ENCODE measurements around the gene TAGLN2. TPM values are rescaled to one million over a fixed set of nuclear protein-coding genes. Genes with fewer than 3 reads are reported as not detected.

Gene TAGLN2
- total RNA-seq, 4 donors from 2014 or later, result 128 to 237 (median 179) TPM

DNA sequence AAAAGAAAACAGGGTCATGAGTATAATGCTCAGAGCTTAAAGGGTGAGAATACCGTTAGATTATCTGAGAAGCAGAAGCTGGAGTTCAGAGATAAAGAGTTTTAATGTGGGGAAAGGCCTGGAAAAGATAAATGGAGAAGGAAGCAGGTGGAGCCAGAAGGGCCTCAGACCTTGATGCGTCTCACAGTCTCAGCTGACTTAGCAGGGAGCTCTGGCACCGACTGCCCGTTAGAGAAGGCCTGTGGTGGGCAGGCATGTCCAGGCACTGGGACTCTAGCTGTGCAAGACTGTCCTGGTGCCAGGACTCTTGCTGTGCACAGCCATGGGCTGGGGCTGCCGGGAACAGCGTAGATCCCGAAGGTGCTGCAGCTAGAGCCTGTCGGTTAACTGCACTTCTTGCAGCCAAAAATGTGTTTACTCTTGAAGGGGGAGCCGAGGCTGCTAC is 32.5 kb upstream of the TAGLN2 start:
- TF ChIP-seq, protein P1, sequence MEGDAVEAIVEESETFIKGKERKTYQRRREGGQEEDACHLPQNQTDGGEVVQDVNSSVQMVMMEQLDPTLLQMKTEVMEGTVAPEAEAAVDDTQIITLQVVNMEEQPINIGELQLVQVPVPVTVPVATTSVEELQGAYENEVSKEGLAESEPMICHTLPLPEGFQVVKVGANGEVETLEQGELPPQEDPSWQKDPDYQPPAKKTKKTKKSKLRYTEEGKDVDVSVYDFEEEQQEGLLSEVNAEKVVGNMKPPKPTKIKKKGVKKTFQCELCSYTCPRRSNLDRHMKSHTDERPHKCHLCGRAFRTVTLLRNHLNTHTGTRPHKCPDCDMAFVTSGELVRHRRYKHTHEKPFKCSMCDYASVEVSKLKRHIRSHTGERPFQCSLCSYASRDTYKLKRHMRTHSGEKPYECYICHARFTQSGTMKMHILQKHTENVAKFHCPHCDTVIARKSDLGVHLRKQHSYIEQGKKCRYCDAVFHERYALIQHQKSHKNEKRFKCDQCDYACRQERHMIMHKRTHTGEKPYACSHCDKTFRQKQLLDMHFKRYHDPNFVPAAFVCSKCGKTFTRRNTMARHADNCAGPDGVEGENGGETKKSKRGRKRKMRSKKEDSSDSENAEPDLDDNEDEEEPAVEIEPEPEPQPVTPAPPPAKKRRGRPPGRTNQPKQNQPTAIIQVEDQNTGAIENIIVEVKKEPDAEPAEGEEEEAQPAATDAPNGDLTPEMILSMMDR (IDR thresholded peaks at IDR 0.05; ENCODE audit: low read depth), result no peak

DNA sequence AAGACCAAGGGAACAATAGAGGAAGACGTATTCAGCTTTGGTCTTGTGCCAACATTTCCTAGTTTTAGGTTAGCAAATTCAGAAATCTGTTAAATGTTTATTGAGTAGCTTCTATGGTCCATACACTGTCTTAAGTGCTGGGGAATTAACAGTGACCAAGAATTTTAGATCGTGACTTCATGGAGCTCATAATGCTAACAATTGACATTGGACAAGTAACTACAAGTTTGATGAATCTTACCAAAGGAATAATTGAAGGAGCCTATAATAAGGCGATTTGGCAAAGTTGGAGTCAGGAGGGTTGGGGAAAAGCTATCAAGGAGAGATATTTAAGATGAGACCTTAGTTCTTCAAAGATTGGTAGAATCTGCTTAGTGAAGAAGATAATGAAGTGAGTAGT is 30.1 kb upstream of the TAGLN2 start:
- TF ChIP-seq, protein P1 (IDR thresholded peaks at IDR 0.05; ENCODE audit: low read depth), result no peak

DNA sequence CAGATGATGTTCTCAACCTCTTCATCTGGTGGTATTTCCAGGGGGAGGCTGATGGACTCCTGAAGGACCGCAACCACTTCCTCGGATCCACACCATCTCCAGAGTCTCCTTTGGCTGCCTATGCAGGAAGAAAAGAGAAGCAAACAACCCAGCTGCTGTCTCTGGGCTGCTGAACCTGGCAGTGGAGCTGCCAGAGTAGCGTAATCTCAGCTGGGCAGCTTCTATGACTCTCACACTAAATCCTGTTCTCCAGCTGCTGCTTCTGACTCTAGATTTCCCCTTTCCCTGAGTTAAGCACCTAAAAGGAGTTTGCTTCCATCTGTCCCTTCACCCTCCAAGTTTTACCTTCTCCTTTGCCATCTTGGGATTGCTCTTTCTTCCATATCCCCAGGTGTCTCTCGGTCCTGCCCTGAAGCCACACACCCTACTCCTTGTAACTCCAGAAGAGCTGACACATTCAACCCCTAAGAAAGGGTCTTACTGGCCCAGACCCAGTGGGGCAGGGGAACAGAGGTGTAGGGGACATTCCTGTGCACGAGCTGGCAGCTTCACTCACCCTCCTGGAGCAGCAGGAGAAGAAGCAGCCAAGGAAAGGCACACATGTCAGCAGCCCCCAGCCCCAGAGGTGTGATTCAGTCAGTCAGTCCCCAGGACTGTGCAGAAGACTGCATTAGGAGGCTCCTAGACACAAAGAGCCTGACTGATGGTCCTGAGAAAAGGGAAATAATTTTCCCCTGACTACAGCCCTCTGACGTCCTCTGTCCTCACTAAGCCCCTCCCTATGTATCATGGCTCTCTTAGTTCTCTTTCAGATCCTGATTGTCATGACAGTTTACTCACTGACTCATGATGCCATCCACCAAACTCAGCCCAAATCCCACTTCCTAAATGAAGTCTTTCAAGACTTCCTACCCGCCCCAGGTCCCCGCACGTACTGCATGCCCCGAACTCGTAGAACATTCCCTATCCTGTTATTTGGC is 28.5 kb upstream of the TAGLN2 start, which contains the start of gene SLAMF9:
Gene SLAMF9 (minus strand): TSS at position 702 of the 980 bp plus-strand sequence. CDS start 100 bp downstream, at position 602.
- TF ChIP-seq, protein P1 (IDR thresholded peaks at IDR 0.05; ENCODE audit: low read depth), result no peak

DNA sequence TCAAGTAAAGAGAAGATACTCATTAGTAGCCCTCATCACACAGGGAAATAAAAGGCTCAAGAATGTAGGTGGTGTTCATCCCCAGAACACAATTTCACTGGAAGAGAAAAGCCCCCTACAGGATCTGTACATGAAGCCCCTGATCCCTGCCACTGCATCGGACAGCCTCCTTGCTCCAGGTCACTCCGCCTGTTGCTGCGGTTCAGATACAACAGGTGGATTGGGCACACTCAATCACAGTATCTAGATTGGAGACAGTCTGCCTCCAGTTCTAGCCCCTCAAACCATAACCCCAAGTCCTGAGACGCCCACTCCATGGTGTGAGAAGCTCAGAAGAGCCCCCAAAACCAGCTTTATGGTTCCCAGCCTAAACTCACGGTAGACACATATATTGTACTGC is 27.6 kb upstream of the TAGLN2 start:
- TF ChIP-seq, protein P1 (IDR thresholded peaks at IDR 0.05; ENCODE audit: low read depth), result no peak

DNA sequence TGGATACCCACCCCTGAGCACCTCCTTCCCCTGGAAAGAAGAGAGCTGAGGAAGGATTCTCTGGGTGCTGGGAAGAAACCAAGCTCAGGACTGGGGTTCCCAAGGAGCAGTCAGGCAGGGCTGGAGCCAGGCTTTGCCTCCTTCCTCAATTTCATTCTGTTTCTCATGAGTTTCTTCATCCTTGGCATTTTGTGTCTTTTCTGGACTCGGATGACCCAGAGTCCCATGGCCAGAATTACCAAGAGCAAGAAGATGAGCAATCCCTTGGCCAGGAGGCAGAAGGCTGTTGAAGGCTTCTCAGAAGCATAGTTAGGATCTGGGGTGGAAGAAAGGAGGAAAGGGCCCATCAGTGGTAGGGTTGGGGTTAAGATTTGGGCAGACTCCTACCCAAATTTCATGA is 26.2 kb upstream of the TAGLN2 start:
- TF ChIP-seq, protein P1 (IDR thresholded peaks at IDR 0.05; ENCODE audit: low read depth), result no peak

DNA sequence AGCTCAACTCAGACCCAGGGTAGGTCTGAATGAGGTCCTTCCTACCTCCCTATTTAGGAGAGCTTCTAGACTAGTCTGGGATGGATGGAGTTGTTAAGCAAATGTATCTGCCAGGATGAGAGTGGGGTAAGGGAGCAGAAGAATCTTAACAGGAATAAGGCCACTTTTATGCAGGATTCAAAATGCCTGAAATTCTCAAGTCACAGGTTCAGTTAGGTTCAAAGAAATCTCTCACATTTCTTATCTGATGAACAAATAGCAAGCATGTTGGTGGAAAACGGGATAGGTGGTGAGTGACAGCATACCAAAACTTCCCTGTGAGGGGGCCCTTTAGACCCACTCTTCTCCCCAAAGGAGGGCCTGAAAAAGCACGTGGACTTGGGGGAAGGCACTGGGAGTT is 25.7 kb upstream of the TAGLN2 start:
- TF ChIP-seq, protein P1 (IDR thresholded peaks at IDR 0.05; ENCODE audit: low read depth), result no peak

DNA sequence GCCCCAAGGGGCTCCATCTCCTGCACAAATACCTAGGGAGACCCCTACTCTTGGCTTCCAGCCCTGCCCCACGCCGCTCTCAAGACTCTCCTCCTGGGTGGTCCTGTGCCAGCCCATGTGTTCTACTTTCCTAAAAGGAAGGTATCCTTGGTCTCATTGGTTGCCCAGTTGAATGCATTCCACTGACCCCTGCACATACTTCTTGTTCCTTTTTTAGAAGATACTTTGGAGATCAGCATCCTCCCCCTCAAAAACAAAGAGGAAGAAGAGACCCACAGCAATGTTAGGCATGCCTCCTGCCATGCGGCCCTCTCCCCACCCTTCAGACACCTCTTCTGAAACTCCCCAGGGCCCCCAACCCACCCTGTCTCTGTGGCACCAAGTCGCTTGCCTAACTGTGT is 24.7 kb upstream of the TAGLN2 start:
- TF ChIP-seq, protein P1 (IDR thresholded peaks at IDR 0.05; ENCODE audit: low read depth), result no peak

Measured in subcutaneous adipose tissue (tissue), 4 donors.